Loucy (cell line): ENCODE measurements around the gene SNRNP25.

Source experiments
- EZH2phosphoT487 ChIP-seq: fragments of 200-600 bp; IDR thresholded peaks from 2 replicates; pipeline ENCODE4 v1.6.1; 2018; ENCODE audit warnings: antibody characterized with exemption, mild to moderate bottlenecking, moderate library complexity, borderline replicate concordance
- TF ChIP-seq, protein P1 (sequence below): fragments of 200-600 bp; sonication (generic); conservative IDR thresholded peaks from 2 replicates; pipeline ENCODE4 v1.5.1; 2014; ENCODE audit warnings: mild to moderate bottlenecking, antibody characterized with exemption, low read length

GRCh38 chr16:34648-34987 lies 19.0 kb upstream of the SNRNP25 start:
- TF ChIP-seq, protein P1, sequence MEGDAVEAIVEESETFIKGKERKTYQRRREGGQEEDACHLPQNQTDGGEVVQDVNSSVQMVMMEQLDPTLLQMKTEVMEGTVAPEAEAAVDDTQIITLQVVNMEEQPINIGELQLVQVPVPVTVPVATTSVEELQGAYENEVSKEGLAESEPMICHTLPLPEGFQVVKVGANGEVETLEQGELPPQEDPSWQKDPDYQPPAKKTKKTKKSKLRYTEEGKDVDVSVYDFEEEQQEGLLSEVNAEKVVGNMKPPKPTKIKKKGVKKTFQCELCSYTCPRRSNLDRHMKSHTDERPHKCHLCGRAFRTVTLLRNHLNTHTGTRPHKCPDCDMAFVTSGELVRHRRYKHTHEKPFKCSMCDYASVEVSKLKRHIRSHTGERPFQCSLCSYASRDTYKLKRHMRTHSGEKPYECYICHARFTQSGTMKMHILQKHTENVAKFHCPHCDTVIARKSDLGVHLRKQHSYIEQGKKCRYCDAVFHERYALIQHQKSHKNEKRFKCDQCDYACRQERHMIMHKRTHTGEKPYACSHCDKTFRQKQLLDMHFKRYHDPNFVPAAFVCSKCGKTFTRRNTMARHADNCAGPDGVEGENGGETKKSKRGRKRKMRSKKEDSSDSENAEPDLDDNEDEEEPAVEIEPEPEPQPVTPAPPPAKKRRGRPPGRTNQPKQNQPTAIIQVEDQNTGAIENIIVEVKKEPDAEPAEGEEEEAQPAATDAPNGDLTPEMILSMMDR: no peak
- TF ChIP-seq EZH2phosphoT487: no peak
